Measurements from ENCODE around the gene EFS.
"Not testable (repeated sequence)": the region's sequence is repeated elsewhere in the genome, so short reads cannot be mapped to it uniquely, and the experiment has no call there.

Gene EFS

DNA sequence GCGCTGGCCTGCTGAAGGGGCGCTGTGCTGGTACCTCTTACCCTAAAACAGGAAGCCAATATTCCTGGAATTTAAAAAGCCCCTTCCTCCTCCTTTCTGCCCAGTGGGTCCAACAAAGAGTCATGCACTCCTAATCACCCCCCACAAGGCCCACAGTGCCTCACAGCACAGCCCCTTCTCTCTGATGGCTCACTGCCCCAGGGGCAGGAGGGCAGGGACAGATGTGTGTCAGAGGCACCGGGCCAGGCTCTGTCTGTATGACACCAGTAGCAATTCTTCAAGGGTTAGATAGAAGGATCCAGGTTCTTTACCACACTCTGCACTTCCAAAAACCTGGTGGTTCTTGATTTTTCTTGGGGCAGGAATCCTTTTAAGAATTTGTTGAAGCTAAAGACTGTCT is 34.2 kb upstream of the EFS start:
- no peak for DNase-seq (ENCODE audit: low read depth)
- TF ChIP-seq CTCF (IDR thresholded peaks at IDR 0.05; ENCODE audit: control insufficient read depth, extremely low read depth, insufficient read depth), result no peak
- H3K4me3 ChIP-seq (ENCODE audit: low read depth, low read length), result no peak overlapping the region

DNA sequence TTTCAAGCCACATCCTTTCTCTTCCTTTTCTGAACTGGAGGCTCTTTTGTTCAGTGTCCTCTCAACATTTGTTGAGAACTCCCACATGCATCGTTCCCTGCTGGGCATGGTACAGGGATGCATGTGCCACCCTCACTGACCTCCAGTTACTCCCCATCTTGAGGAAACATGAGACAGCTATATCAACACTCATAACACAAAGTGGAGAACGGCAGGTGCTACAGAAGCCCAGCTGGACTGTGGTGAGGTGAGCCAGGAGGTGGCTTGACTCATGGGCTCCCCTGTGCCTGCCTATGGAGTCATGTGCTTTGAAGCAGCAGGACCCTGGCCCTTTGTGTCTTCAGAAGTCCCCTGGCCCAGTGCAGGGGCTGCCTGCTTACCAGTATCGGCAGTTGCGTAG is 33.4 kb upstream of the EFS start:
- DNase-seq (ENCODE audit: low read depth), result no peak
- TF ChIP-seq CTCF (IDR thresholded peaks at IDR 0.05; ENCODE audit: control insufficient read depth, extremely low read depth, insufficient read depth), result no peak

DNA sequence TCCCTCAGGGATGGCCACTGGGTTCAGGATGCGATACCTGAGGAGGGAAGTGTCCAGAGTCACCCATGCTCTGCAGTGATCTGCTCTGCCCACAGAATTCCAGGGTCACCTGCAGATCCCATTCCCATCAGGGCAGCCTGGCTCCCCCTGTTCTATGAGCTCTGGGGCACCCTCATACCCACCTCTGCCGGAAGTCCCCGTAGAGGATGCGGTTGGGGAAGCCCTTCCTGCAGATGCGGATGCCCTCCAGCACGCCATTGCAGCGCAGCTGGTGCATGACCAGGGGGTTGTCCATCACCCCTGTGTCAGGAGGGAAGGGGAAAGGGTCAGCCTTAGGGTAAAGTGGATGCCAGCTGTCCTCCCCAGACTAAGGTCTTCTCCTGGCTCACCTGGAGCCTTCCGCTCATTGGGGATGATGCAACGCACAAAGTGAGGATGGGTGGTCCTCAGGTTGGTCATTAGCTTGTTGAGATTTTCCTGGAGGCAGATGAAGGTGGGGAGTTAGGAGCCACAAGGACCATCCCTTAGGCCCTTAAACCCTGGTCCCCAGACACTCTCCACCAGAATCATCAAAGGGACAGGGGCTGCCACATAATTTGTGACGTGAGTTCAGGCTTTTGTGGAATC is 31.9 kb upstream of the EFS start:
- no peak overlapping the region for H3K4me3 ChIP-seq (ENCODE audit: low read depth, low read length)
- no peak for DNase-seq (ENCODE audit: low read depth)
- no peak for TF ChIP-seq CTCF (IDR thresholded peaks at IDR 0.05; ENCODE audit: control insufficient read depth, extremely low read depth, insufficient read depth)

More for the DNA sequence above, 33.4 kb upstream of the EFS start:
- no peak overlapping the region for H3K4me3 ChIP-seq (ENCODE audit: low read depth, low read length)

DNA sequence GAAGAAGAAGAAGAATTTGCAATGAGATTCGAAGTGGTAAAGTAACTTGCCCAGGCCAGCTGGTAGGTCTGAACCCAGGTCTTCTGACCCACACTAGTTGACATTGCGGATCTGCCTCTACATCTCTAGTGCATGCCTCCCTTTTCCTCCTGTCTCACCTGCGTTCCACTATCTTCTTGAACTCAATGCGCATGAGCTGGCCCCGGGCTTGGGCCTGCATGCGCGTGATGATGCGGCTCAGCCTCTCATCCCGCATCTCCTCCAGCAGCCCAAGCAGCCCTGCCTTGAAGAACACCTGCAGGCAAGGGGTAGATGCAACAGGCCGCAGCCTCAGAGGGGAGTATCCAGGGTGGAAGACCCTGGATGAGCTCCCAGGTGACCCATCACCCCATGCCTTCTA is 31.2 kb upstream of the EFS start:
- no peak for DNase-seq (ENCODE audit: low read depth)
- no peak for TF ChIP-seq CTCF (IDR thresholded peaks at IDR 0.05; ENCODE audit: control insufficient read depth, extremely low read depth, insufficient read depth)
- H3K4me3 ChIP-seq (ENCODE audit: low read depth, low read length), result no peak overlapping the region

- no peak for TF ChIP-seq CTCF (IDR thresholded peaks at IDR 0.05; ENCODE audit: control insufficient read depth, extremely low read depth, insufficient read depth)
- no peak overlapping the region for H3K4me3 ChIP-seq (ENCODE audit: low read depth, low read length)
- no peak for DNase-seq (ENCODE audit: low read depth)
These were observed 27.6 kb upstream of the EFS start for GRCh38 chr14:23392613-23393012.

DNA sequence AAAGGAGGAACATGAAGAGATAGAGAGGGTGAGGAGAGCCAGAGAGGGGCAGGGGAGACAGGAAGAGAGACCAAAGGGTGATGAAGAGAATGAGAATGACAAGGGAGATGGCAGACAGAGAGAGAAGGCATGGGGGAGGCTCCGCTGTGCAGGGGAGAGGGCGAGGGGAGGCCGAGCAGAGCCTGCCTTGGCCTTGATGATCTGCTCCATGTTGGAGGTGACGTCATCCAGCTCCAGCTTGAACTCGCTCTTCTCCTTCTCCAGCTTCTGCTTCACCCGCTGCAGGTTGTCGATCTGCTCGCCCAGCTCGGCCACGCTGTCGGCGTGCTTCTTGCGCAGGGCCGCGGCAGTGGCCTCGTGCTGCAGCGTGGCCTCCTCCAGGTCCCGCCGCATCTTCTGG is 24.9 kb upstream of the EFS start:
- DNase-seq (ENCODE audit: low read depth); H3K4me3 ChIP-seq (ENCODE audit: low read depth, low read length): not testable (repeated sequence)

GRCh38 chr14:23389396-23389795 is 24.4 kb upstream of the EFS start:
- DNase-seq (ENCODE audit: low read depth), result no peak
- no peak for TF ChIP-seq CTCF (IDR thresholded peaks at IDR 0.05; ENCODE audit: control insufficient read depth, extremely low read depth, insufficient read depth)
- no peak overlapping the region for H3K4me3 ChIP-seq (ENCODE audit: low read depth, low read length)
